GM12892 (cell line): ENCODE results near the gene MTHFD1L.

Experiments used
- POLR2A ChIP-seq: IDR thresholded peaks from 2 replicates; pipeline ENCODE4 v1.6.1; 2011; ENCODE audit warnings: low read depth, low read length, control low read depth
- TAF1 ChIP-seq: IDR thresholded peaks from 2 replicates; pipeline ENCODE4 v1.6.1; 2011; ENCODE audit warnings: low read depth, mild to moderate bottlenecking, control low read depth, low read length, borderline replicate concordance

- no peak for TF ChIP-seq POLR2A
- no peak for TF ChIP-seq TAF1
Observed at GRCh38 chr6:150929416-150929815, 63.9 kb downstream of the MTHFD1L start.
